Stomach (tissue), 4 donors: Measurements from ENCODE around the gene C1orf226.

Experiments used
- POLR2A ChIP-seq, 4 donors: fragments of 450-650 bp; IDR thresholded peaks; one replicate each; pipeline ENCODE4 v1.6.1; 2016; ENCODE audit warnings: antibody characterized with exemption in 4 of 4, control low read depth in 2 of 4, mild to moderate bottlenecking in 1 of 4, moderate library complexity in 1 of 4
- POLR2AphosphoS5 ChIP-seq, 3 donors: sonication (generic); formaldehyde crosslinking; IDR thresholded peaks; one replicate each; pipeline ENCODE4 v1.6.1; 2016; ENCODE audit warnings: antibody characterized with exemption in 3 of 3
- TF ChIP-seq, protein P1 (sequence below), 7 experiments: fragments of 450-650 bp in 4 of 7; fragments of 200-600 bp in 3 of 7; sonication (generic) in 3 of 7; IDR thresholded peaks; one replicate each; pipeline ENCODE4 v1.5.1; 2016 to 2019; ENCODE audit warnings: antibody characterized with exemption in 7 of 7, control low read depth in 2 of 7, mild to moderate bottlenecking in 1 of 7

DNA sequence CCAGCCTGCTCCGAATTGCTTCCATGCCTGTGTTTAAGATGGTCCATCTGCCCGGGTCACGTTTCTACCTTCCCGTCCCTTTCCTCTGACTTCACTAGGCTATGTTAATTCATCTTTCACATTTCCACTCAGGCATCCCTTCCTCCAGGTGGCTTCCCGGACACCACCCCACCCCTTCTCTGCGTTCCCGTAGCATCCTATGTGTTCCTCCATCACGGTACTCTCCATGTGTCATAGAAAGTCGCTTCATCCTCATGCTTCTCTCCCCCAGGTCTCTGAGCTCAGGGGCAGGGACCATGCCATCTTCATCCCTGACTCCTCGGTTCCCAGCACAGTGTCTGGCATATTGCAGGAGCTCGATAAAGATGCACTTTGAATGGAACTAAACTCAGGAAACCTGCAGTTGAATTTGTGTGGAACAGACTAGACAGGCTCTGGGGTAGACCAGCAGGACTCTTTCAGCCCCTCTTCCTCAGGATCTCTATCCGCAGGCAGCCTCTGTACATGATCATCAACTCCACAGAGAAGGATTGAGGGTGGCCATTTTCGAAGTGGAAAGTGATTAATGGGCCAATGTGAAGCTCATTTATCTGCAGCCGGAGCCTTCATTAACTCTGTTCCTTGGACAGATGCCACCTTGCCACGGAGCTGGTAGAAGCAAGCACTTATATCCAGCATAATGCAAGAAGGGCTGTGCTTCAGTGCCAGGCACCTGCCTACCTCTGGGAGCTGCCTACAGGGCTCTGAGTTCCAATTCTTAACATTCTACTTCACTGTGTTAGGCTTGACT lies 9.1 kb downstream of the C1orf226 start:
- TF ChIP-seq, protein P1, sequence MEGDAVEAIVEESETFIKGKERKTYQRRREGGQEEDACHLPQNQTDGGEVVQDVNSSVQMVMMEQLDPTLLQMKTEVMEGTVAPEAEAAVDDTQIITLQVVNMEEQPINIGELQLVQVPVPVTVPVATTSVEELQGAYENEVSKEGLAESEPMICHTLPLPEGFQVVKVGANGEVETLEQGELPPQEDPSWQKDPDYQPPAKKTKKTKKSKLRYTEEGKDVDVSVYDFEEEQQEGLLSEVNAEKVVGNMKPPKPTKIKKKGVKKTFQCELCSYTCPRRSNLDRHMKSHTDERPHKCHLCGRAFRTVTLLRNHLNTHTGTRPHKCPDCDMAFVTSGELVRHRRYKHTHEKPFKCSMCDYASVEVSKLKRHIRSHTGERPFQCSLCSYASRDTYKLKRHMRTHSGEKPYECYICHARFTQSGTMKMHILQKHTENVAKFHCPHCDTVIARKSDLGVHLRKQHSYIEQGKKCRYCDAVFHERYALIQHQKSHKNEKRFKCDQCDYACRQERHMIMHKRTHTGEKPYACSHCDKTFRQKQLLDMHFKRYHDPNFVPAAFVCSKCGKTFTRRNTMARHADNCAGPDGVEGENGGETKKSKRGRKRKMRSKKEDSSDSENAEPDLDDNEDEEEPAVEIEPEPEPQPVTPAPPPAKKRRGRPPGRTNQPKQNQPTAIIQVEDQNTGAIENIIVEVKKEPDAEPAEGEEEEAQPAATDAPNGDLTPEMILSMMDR (IDR thresholded peaks at IDR 0.05), result no peak
- TF ChIP-seq POLR2A (IDR thresholded peaks at IDR 0.05), result no peak
- no peak for TF ChIP-seq POLR2AphosphoS5 (IDR thresholded peaks at IDR 0.05)
